SK-N-SH (cell line): ENCODE measurements around the gene BICD2. TPM values are rescaled to one million over a fixed set of nuclear protein-coding genes. Genes with fewer than 3 reads are reported as not detected.

Experiments used
- CTCF ChIA-PET: fragments of 300-600, 350-600 bp; formaldehyde crosslinking; extraction: SDS; loops from one replicate; lab custom pipeline; 2021; lab: Yijun Ruan, JAX
- POLR2A ChIA-PET: fragments of 350-600 bp; sonication (Branson Sonifier 250); formaldehyde crosslinking; extraction: SDS; loops from one replicate; lab custom pipeline; 2020; ENCODE audit warnings: antibody characterized with exemption, inconsistent platforms; lab: Yijun Ruan, JAX
- DNase-seq: peaks from one replicate; pipeline ENCODE4 v3.0.0; 2012
- H2AFZ ChIP-seq: fragments of 200-600 bp; sonication (generic); 2 replicates; pipeline ENCODE4 v1.8.1; 2016; ENCODE audit warnings: antibody characterized with exemption, mild to moderate bottlenecking, low read depth
- H3F3A ChIP-seq: fragments of 200-600 bp; sonication (generic); replicated peaks from 2 replicates; pipeline ENCODE3; 2016; ENCODE audit warnings: antibody characterized with exemption, mild to moderate bottlenecking; ENCODE audit not compliant: insufficient read depth
- H3K27ac ChIP-seq, 2 experiments: fragments of 200-500 bp in 1 of 2; fragments of 200-600 bp in 1 of 2; sonication (Bioruptor generic) in 1 of 2; sonication (generic), shearing (Covaris generic) in 1 of 2; 2 replicates each; pipeline versions ENCODE4 v1.5.1 to v1.6.1; 2014 to 2016; ENCODE audit warnings: low read depth in 2 of 2, inconsistent platforms in 1 of 2, low read length in 1 of 2, mild to moderate bottlenecking in 1 of 2, mixed read lengths in 1 of 2
- H3K27me3 ChIP-seq: fragments of 200-600 bp; sonication (generic), shearing (Covaris generic); 2 replicates; pipeline ENCODE4 v1.6.1; 2016; ENCODE audit warnings: mixed run types; ENCODE audit not compliant: insufficient read depth
- H3K36me3 ChIP-seq, 2 experiments: fragments of 200-500 bp in 1 of 2; fragments of 200-600 bp in 1 of 2; sonication (Bioruptor generic) in 1 of 2; sonication (generic) in 1 of 2; replicated peaks in 1 of 2; 2 replicates each; pipeline versions ENCODE3 to v1.5.1; 2014 to 2016; ENCODE audit warnings: low read length in 1 of 2, mild to moderate bottlenecking in 1 of 2; ENCODE audit not compliant: insufficient read depth in 2 of 2, control insufficient read depth in 1 of 2
- H3K4me1 ChIP-seq, 2 experiments: fragments of 200-500 bp in 1 of 2; fragments of 200-600 bp in 1 of 2; sonication (Bioruptor generic) in 1 of 2; sonication (generic), shearing (Covaris generic) in 1 of 2; 2 replicates each; pipeline versions ENCODE4 v1.5.1 to v1.6.1; 2014 to 2016; ENCODE audit warnings: low read depth in 1 of 2, low read length in 1 of 2, mixed run types in 1 of 2; ENCODE audit not compliant: insufficient read depth in 2 of 2, control insufficient read depth in 1 of 2
- H3K4me2 ChIP-seq: fragments of 200-600 bp; sonication (generic), shearing (Covaris generic); 2 replicates; pipeline ENCODE4 v1.6.1; 2017; ENCODE audit warnings: mixed run types
- H3K4me3 ChIP-seq, 2 experiments: fragments of 200-500 bp in 1 of 2; fragments of 200-600 bp in 1 of 2; sonication (Bioruptor generic) in 1 of 2; sonication (generic), shearing (Covaris generic) in 1 of 2; 2 replicates each; pipeline versions ENCODE4 v1.5.1 to v1.8.1; 2014 to 2016; ENCODE audit warnings: low read depth in 2 of 2, inconsistent platforms in 1 of 2, low read length in 1 of 2, mild to moderate bottlenecking in 1 of 2, mixed read lengths in 1 of 2, moderate library complexity in 1 of 2
- H3K79me2 ChIP-seq: fragments of 200-600 bp; sonication (generic); 2 replicates; pipeline ENCODE4 v1.8.1; 2017; ENCODE audit warnings: mild to moderate bottlenecking; ENCODE audit not compliant: insufficient read depth
- H3K9ac ChIP-seq: fragments of 200-600 bp; sonication (generic); 2 replicates; pipeline ENCODE4 v1.6.1; 2017; ENCODE audit warnings: mixed run types
- H3K9me2 ChIP-seq: fragments of 200-600 bp; sonication (generic); 2 replicates; pipeline ENCODE4 v1.6.1; 2017; ENCODE audit warnings: mixed run types
- H3K9me3 ChIP-seq: fragments of 200-600 bp; sonication (generic); 2 replicates; pipeline ENCODE4 v1.6.1; 2017; ENCODE audit warnings: mixed run types, mild to moderate bottlenecking, moderate library complexity
- H4K20me1 ChIP-seq: fragments of 200-600 bp; sonication (generic); 2 replicates; pipeline ENCODE4 v1.6.1; 2017; ENCODE audit warnings: mild to moderate bottlenecking, mixed run types; ENCODE audit not compliant: insufficient read depth
- EP300 ChIP-seq, 2 experiments: IDR thresholded peaks; 2 replicates each; pipeline versions ENCODE4 v1.4.0 to v1.6.1; 2012; ENCODE audit warnings: borderline replicate concordance in 1 of 2, low read depth in 1 of 2, low read length in 1 of 2
- FOSL2 ChIP-seq: IDR thresholded peaks from 2 replicates; pipeline ENCODE4 v1.4.0; 2012; ENCODE audit warnings: low read depth, mild to moderate bottlenecking, moderate library complexity, borderline replicate concordance
- GABPA ChIP-seq: IDR thresholded peaks from 2 replicates; pipeline ENCODE4 v1.4.0; 2012; ENCODE audit warnings: low read depth, mild to moderate bottlenecking
- IRF3 ChIP-seq: fragments of 150-350 bp; IDR thresholded peaks from 2 replicates; pipeline ENCODE4 v1.6.1; 2016; ENCODE audit warnings: mild to moderate bottlenecking, low read depth, low read length
- MEF2A ChIP-seq: IDR thresholded peaks from 2 replicates; pipeline ENCODE4 v1.4.0; 2012; ENCODE audit warnings: low read depth, borderline replicate concordance
- MXI1 ChIP-seq: IDR thresholded peaks from 2 replicates; pipeline ENCODE4 v1.6.1; 2012; ENCODE audit warnings: mild to moderate bottlenecking, low read depth, low read length, improper control_type of control experiment
- RFX5 ChIP-seq: IDR thresholded peaks from 2 replicates; pipeline ENCODE4 v1.6.1; 2012; ENCODE audit warnings: mild to moderate bottlenecking, improper control_type of control experiment, low read length
- RXRA ChIP-seq: IDR thresholded peaks from 2 replicates; pipeline ENCODE4 v1.4.0; 2012; ENCODE audit warnings: low read depth, mild to moderate bottlenecking, borderline replicate concordance
- SMC3 ChIP-seq: IDR thresholded peaks from 2 replicates; pipeline ENCODE4 v1.6.1; 2012; ENCODE audit warnings: low read depth, low read length, improper control_type of control experiment
- TAF1 ChIP-seq: IDR thresholded peaks from 2 replicates; pipeline ENCODE4 v1.6.1; 2012; ENCODE audit warnings: low read depth, mild to moderate bottlenecking, low read length, moderate library complexity, borderline replicate concordance
- TEAD4 ChIP-seq: IDR thresholded peaks from 2 replicates; pipeline ENCODE4 v1.4.0; 2012; ENCODE audit warnings: mild to moderate bottlenecking, borderline replicate concordance; ENCODE audit not compliant: insufficient read depth
- USF1 ChIP-seq: IDR thresholded peaks from 2 replicates; pipeline ENCODE4 v1.4.0; 2012; ENCODE audit warnings: low read depth, borderline replicate concordance
- USF2 ChIP-seq: fragments of 150-350 bp; IDR thresholded peaks from 2 replicates; pipeline ENCODE4 v1.6.1; 2017; ENCODE audit warnings: antibody characterized with exemption, low read length, low read depth, borderline replicate concordance
- ZBTB33 ChIP-seq: IDR thresholded peaks from 2 replicates; pipeline ENCODE4 v1.4.0; 2012; ENCODE audit warnings: low read depth, borderline replicate concordance
- WGBS: methylation state at CpG from one replicate; pipeline ENCODE4 v1.1.6; 2017; ENCODE audit warnings: low lambda C conversion rate; 5-methylcytosine and 5-hydroxymethylcytosine counted together
- polyA plus RNA-seq, 3 experiments: library from polyadenylated mRNA; depleted of rRNA; stranded (reverse); fragments of >200 nt; gene quantifications; 2 replicates each; pipeline ENCODE4 v1.2.3, GENCODE V29; 2012

Gene BICD2
- polyA plus RNA-seq, 1 of the 3 experiments (the other 2 are of a cell fraction): 19.6 TPM

GRCh38 chr9:92760494-92760893 is 4.1 kb downstream of the BICD2 start:
- Histone ChIP-seq H3K27ac (no peak overlapping the region; a peak in 1 of 4 replicates), H3K9me2 (no peaks in the 10 kb centered on the region), H3K27me3 (no peaks in the 10 kb centered on the region), H3K9me3 (no peaks in the 10 kb centered on the region), H3F3A (peaks cover under 1% of the 10 kb centered on the region), H3K36me3 (peaks cover 0 to 5% of the 10 kb centered on the region in 2 experiments), H3K4me3 (no peak overlapping the region), H4K20me1 (peaks cover 54% of the 10 kb centered on the region), H2AFZ (no peak overlapping the region), H3K9ac (no peak overlapping the region), H3K4me2 (no peak overlapping the region; the same call in 1 of the 2 replicates), H3K4me1 (peaks cover 9 to 41% of the 10 kb centered on the region in 2 experiments; a peak in 2 of 4 replicates), H3K79me2 (peaks cover 90% of the 10 kb centered on the region)
- POLR2A ChIA-PET: interaction anchor here (1.0 kb wide), 1 partner anchor 31 kb away, joined by 3 read pairs; no protein-coding TSS in a partner anchor
- DNase-seq: no peak
- 70% methylated on average over 3 of the region's 3 CpGs for WGBS
- CTCF ChIA-PET: interaction anchor here (1.2 to 1.6 kb wide), 3 partner anchors 14 to 43 kb away, joined by 3 to 6 read pairs (median 3); no protein-coding TSS in a partner anchor
- TF ChIP-seq RXRA: no peak
- TF ChIP-seq GABPA: no peak
- no peak for TF ChIP-seq FOSL2
- no peak for TF ChIP-seq IRF3
- no peak for TF ChIP-seq USF2
- no peak for TF ChIP-seq USF1
- no peak for TF ChIP-seq TEAD4
- no peak for TF ChIP-seq MEF2A
- no peak for TF ChIP-seq RFX5
- TF ChIP-seq ZBTB33: no peak
- no peak for TF ChIP-seq SMC3

- peaks cover 0 to 5% of the 10 kb centered on the region in 2 experiments for H3K36me3 ChIP-seq
- H3K27ac ChIP-seq: no peak overlapping the region; a peak in 1 of 4 replicates
- H3K27me3 ChIP-seq: no peaks in the 10 kb centered on the region
- peaks cover 94% of the 10 kb centered on the region for H3K79me2 ChIP-seq
- no peaks in the 10 kb centered on the region for H3K9me3 ChIP-seq
- DNase-seq: no peak
- POLR2A ChIA-PET: interaction anchor here (1.0 kb wide), 1 partner anchor 31 kb away, joined by 3 read pairs; no protein-coding TSS in a partner anchor
- 76% methylated on average over 6 of the region's 8 CpGs for WGBS
- H2AFZ ChIP-seq: no peak overlapping the region
- no peaks in the 10 kb centered on the region for H3F3A ChIP-seq
- no peak overlapping the region for H3K4me3 ChIP-seq
- H3K9me2 ChIP-seq: no peaks in the 10 kb centered on the region
- H3K4me2 ChIP-seq: no peak overlapping the region
- H3K9ac ChIP-seq: no peak overlapping the region
- H4K20me1 ChIP-seq: peaks cover 54% of the 10 kb centered on the region
- H3K4me1 ChIP-seq: peaks cover 9 to 41% of the 10 kb centered on the region in 2 experiments; a peak in 2 of 4 replicates
- TF ChIP-seq GABPA (no peak), MXI1 (no peak), TAF1 (no peak), EP300 (IDR thresholded peaks at IDR 0.05; ENCODE audit: borderline replicate concordance in 1 of 2, low read depth in 1 of 2, low read length in 1 of 2) (no peak)
- CTCF ChIA-PET: interaction anchor here (1.3 kb wide), 1 partner anchor 43 kb away, joined by 6 read pairs; no protein-coding TSS in a partner anchor
Measured at GRCh38 chr9:92760070-92760469, 4.6 kb downstream of the BICD2 start.
